Measurements from ENCODE around the gene NUDT14. TPM values are rescaled to one million over a fixed set of nuclear protein-coding genes. Genes with fewer than 3 reads are reported as not detected.

The NUDT14 gene
- total and polyA plus RNA-seq, 7 donors = 14.7 to 45.4 (median 23.3) TPM

DNA sequence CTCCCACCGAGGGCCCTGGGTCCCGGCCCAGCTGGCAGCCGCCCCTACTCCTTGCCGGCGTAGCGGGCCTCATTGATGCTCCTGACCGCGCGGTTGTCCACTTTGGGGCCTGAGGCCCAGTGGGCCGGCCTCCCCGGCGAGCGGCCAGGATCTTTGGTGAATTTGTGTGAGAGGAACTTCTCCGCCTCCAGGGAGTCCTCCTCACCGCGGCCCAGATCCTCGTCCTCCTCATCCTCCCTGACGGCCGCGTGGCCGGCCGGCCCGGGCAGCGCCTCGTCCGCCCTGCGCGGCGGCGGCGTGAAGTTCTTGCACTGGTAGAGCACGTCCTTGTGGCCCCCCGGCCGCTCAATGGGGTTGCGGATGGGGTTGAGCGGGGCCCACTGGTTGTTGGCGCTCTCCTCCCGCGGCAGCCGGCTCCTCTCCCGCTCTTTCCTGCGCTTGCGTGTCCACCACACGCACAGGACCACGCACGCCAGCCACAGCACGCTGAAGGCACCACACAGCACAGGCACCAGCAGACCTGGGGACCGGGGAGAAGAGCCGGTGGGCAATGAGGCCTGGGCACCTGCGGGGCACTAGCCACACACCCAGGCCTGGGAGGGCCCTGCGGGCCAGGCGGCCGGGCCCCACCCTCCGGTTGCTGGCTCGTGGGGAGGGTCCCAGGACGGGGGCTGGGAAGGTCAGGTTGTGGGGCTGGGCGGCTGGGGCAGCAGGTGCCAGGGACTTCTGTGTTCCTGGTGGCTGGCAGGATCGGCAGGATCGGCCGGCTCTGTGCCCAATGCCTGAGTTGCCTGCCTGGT is 38.3 kb downstream of the NUDT14 start:
- Histone ChIP-seq H3K36me3 (ENCODE audit: insufficient read depth in 1 of 2, low read depth in 1 of 2) (peaks cover 0 to 71% of the 10 kb centered on the region in 2 donors), H3K27me3 (ENCODE audit: insufficient read depth in 3 of 3, low read length in 2 of 3) (no peaks in the 10 kb centered on the region), H3K4me3 (no peak overlapping the region), H3K4me1 (no peaks in the 10 kb centered on the region), H3K27ac (no peak overlapping the region), H3K9me3 (peaks cover 11% of the 10 kb centered on the region)
- whole genome bisulfite sequencing, 3 donors = 94 to 96% (median 94%) methylated on average over 40 to 60 of the region's 60 CpGs
- DNase-seq (peak in 1 of 2 donors; percentile 42), ATAC-seq (no peak)
- intact Hi-C loops (cut with DNase I) = no loop called here
- TF ChIP-seq, protein P1, sequence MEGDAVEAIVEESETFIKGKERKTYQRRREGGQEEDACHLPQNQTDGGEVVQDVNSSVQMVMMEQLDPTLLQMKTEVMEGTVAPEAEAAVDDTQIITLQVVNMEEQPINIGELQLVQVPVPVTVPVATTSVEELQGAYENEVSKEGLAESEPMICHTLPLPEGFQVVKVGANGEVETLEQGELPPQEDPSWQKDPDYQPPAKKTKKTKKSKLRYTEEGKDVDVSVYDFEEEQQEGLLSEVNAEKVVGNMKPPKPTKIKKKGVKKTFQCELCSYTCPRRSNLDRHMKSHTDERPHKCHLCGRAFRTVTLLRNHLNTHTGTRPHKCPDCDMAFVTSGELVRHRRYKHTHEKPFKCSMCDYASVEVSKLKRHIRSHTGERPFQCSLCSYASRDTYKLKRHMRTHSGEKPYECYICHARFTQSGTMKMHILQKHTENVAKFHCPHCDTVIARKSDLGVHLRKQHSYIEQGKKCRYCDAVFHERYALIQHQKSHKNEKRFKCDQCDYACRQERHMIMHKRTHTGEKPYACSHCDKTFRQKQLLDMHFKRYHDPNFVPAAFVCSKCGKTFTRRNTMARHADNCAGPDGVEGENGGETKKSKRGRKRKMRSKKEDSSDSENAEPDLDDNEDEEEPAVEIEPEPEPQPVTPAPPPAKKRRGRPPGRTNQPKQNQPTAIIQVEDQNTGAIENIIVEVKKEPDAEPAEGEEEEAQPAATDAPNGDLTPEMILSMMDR (IDR thresholded peaks at IDR 0.05) = no peak

DNA sequence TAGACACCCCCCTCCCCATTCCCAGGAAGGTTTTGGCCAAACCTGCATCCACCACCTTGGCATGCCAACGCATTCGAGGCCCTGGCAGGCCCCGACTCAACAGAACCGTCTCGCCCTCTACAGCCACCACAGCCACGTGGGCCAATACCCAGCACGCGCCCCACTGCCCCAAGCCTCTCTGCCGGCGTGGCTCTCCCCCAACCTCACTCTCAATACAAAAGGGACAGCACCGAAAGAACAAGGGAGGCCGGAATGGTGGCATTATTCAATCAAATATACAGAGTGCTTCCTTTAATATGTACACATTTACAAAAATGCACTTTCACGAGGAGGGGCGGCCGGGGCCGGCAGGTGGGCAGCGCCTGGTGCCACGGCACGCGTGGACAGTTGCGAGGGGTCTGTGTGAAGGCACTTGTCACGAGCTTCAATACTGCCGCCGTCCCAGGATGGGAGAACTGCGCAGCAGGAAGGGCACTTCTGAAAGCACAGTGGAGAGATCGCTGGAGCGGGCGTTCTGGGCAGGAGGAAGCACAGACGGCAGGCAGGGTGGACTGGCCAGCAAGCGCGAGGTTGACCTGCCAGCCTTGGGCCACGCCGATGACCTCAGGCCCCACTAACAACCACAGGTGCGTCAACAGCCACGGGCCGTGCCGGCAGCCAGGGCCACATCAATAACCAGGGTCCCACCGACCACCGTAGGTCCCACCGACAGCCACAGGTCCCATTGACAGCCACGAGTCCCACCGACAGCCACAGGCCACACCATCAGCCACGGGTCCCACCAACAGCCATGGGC is 39.4 kb downstream of the NUDT14 start:
- Histone ChIP-seq H3K36me3 (ENCODE audit: insufficient read depth in 1 of 2, low read depth in 1 of 2) (peaks cover 0 to 60% of the 10 kb centered on the region in 2 donors), H3K4me1 (no peaks in the 10 kb centered on the region), H3K9me3 (peaks cover 11% of the 10 kb centered on the region), H3K4me3 (no peak overlapping the region), H3K27ac (no peak overlapping the region), H3K27me3 (ENCODE audit: insufficient read depth in 3 of 3, low read length in 2 of 3) (no peaks in the 10 kb centered on the region)
- intact Hi-C loops (cut with DNase I) = no loop called here
- WGBS, 3 donors = 89 to 93% (median 92%) methylated on average over 43 of the region's 43 CpGs
- DNase-seq = peak in 1 of 2 donors; percentile 48
- TF ChIP-seq, protein P1 (IDR thresholded peaks at IDR 0.05) = no peak
- ATAC-seq = no peak

DNA sequence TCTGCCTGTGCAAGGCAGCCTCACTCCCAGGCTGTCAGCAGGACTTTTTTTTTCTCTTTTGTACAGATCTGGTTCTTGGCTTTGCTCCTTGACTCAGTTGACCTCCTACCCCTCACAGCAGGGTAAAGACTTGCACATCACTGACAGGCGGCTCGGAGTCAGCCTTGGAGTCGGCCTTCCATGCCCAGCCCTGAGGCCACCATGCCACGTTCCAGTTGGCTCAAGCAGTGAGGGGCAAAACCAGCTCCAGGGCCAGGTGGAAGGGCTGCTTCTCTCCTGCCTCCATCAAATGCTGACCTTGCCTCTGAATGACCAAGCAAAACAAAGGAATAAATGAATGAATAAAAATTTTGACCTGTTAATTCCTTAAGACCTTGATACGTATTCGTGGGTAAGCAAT is 40.1 kb downstream of the NUDT14 start:
- Histone ChIP-seq H3K27ac (no peak overlapping the region), H3K36me3 (ENCODE audit: insufficient read depth in 1 of 2, low read depth in 1 of 2) (peaks cover 0 to 54% of the 10 kb centered on the region in 2 donors), H3K27me3 (ENCODE audit: insufficient read depth in 3 of 3, low read length in 2 of 3) (no peaks in the 10 kb centered on the region), H3K4me3 (no peak overlapping the region), H3K9me3 (peaks cover 11% of the 10 kb centered on the region), H3K4me1 (no peaks in the 10 kb centered on the region)
- ATAC-seq (no peak), DNase-seq (no peak)
- TF ChIP-seq, protein P1 (IDR thresholded peaks at IDR 0.05) = no peak
- 91 to 93% (median 92%) methylated on average over 6 of the region's 6 CpGs for WGBS, 3 donors
- intact Hi-C loops (cut with DNase I) = no loop called here

DNA sequence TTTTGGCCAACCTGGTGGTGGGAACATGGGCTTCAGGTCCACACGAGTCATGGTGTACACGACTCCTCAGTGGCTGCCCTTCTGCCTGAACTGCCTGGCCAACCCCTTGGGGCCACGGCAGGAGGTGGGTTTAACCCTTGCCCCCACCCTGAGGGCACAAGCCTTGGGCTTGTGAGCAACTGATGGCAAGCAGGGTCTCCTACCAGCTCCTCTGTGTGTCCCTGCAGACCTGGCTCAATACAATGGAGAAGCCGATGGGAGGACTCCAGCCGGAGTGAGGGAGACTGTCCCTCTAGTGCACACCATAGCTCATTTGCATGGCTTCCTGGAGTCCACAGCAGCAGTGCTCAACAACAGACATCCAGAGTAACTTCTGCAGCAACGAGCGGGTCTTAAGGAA is 40.5 kb downstream of the NUDT14 start:
- H3K27me3 ChIP-seq (ENCODE audit: insufficient read depth in 3 of 3, low read length in 2 of 3) = no peaks in the 10 kb centered on the region
- no peak for ATAC-seq
- no peak for DNase-seq
- H3K4me3 ChIP-seq = no peak overlapping the region
- TF ChIP-seq, protein P1 (IDR thresholded peaks at IDR 0.05) = no peak
- H3K4me1 ChIP-seq = no peaks in the 10 kb centered on the region
- peaks cover 11% of the 10 kb centered on the region for H3K9me3 ChIP-seq
- WGBS, 3 donors = 89 to 93% (median 91%) methylated on average over 7 of the region's 7 CpGs
- no peak overlapping the region for H3K27ac ChIP-seq
- peaks cover 0 to 49% of the 10 kb centered on the region in 2 donors for H3K36me3 ChIP-seq (ENCODE audit: insufficient read depth in 1 of 2, low read depth in 1 of 2)
- intact Hi-C loops (cut with DNase I) = no loop called here

All from psoas muscle (tissue), 8 donors.